Putamen (tissue), 1 donor: Measurements from ENCODE around the gene RNF113B.

ENCODE experiments used
- DNase-seq: peaks from one replicate; pipeline ENCODE4 v3.0.0-alpha.2; 2016; ENCODE audit warnings: low spot score

The RNF113B gene

DNA sequence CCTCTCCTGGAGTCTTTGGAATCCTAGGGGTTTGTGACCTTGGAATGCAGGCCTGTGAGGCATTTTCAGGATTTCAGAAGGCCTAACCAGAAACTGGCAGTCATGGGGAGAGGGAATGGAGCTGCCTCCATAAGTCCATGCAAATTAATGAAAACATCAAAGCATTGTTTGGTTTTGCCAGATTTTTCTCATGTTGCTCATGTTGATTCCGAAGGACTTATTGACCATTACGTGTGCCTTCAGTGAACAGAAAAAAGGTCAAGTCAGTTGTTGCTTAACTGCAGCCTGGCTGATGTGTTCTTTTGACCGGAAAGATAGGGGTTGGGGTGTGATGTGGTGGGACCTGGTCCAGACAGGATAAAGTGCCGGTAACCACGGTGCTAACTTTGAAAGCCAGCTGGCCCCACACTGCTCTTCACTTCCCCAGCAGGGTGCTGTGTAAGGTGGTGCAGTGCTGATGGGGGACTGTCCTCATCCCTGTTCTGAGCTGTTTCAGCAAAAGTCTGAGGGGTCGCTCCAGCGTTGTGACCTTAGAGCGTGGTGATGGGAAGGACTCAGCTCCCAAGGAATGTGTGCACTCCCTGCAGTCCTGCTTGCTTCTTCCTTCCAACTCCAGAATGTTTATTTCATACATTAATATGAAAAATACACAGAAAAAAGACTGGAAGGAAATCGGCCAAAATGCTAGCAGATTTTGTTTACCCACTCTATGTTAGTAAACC, 3.5 kb downstream of the RNF113B start:
- no peak for DNase-seq

DNA sequence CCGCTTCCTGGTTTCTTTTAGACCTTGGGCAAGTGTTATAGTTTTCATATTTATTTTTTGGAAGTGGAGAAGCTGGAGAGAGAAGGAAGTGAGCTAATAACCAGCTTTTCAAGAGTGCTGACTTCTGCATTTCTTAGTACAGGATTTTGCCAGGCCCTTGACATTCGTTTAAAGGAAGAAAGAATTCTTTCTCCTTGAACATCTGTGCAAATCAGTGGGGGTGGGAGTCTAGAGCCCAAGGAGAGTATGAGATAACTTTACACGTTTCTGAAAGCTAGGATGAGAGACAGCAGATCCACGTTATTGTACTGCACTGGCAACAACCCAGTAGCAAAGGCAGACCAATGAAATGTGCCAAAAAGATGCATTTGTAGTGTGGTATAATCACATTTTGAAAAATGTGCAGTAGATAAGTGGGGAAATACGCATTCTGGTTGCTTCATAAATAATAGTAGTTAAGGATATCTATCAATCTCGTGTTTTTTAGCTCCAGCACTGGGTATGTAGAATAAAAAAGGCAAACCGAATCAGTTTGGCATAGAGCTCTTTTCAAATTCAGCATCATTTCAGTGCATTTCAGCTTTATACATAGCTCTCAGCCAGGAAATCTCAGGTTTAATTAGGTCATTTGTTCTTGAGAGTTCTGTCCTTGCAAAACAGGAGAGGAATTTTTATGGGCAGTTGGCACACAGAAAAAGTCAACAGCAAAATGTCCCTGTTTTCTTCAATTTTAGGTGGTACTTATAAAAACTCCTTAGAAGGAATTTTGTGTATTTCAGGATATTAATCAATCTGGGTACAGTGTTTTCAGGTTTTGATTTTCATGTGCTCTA, 4.3 kb downstream of the RNF113B start:
- no peak for DNase-seq

DNA sequence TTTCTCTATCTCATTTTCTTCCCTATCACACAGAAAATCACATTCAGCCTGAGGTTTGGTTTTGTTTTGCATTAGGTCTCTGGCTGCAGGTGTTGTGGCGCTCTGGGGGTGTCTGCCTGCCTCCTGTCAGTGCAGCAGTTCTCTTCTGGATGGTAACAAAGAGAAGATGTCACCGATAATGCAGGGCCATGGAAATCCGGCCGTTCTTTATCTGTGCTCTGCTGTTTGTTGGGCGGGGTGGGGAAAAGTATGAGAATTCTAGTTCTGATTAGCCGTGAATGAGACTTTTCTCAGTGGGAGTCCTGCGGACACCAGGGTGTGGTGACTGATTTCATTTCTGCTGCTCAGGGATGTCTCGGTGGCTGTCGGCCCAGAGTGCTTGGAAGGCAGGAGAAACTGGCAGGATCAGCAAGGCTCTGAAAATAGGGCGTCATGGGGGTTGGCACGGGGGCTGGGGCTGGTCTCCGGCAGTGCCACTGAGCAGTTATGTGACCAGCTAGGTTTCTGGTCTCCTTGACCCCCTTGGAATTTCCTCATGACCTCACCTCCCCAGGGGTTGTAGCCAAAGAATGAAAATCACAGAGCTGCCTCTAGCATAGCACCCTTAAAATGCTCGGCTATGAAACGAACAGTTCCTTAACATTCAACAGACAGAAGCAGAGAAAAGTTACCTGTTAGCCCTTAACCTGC, 5.0 kb downstream of the RNF113B start:
- peak; percentile 15 for DNase-seq

DNA sequence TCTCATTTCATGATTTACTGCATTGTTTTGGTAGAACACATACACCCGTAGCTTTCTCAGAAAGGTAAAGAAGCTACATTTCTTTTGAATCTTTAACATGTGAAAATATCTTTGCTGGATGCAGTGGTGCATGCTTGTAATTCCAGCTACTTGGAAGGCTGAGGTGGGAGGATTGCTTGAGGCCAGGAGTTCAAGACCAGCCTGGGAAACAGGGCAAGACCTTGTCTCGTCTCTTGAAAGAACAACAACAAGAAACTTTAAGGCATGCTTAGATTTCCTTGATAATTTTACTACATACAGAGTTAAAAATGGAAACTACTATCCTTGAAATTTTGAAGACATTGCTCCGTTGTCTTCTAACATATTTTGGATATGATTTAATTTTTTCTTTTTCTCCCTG, 7.7 kb downstream of the RNF113B start:
- DNase-seq, result no peak

DNA sequence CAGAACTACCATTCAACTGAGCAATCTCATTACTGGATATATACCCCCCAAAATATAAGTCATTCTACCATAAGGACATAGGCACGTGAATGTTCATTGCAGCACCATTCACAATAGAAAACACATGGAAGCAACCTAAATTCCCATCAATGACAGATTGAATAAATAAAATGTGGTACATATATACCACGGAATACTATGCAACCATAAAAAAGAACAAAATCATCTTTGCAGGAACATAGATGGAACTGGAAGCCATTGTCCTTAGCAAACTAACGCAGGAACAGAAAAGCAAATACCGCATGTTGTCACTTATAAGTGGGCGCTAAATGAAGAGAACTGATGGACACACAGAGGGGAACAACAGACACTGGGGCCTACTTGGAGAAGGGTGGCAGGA, 14.1 kb downstream of the RNF113B start:
- no peak for DNase-seq

DNA sequence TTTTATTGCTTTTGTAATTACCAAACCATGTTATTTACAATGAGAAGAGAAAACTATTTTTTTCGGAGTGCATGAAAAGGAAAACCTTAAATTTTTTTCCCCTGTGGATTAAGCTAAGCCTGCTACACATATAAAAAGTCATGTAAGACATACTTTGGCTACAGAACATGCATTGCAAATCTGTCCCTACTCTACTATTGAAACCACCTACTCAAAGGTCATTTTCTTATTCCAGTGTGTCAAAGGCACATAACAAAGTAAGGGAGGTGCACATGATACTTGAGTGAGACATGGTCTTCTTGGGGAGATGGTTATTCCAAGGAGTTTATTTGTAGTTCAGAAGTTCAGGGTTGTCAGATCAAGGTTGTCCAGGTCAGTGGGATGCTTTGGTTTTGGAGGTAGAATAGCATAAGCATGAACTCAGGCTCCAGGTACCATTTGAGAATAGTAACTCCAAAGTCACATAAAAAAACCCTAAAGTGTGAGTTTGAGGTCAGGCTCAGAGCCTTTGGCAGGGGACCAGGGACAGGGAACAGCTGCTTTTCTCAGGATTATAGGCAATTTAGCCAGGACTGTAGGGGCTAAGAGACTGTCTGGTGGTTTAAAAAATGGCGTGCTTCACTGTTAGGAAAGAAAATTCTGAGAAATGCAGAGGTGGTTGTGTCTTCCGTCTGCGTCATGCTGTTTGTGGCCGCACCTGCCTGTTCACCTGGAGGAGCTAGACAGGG, 18.7 kb downstream of the RNF113B start:
- DNase-seq, result no peak

DNA sequence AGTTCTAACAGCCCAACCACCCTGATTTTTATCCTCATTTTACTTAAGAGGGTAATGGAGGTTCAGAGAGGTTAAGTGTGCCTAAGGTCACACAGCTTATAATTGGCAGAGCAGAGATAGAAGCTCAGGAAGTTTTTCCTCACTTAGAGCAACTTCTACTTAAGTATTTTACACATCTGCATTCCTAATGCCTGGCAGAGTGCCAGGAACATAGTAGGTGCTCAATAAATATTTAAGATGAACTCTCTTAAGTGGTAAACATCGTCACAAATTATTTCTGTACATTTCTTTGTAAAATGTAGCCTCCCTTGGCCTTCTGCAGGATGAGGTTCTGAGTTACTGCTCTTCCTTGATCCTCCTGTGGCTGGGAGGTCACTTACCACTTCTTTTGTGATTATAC, 19.5 kb downstream of the RNF113B start:
- no peak for DNase-seq

DNA sequence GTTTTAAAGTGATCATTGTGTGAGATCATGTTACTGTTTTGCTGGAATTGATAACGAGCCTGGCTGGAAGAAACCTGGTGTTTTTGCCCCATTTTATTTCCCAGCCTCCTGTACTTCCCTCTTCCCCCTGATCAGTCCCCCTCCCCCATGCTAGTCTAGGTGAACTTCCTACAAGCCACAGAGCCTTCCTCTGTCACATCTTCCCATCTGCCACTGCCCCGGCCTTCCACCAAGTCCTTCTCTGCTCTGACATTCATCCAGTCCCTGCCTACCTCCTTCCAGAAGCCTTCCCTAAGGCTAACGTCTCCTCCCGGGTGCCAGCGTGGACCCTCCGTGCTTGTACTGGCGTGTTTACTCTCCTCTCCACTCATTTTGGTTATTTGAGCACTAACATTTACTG, 19.9 kb downstream of the RNF113B start:
- no peak for DNase-seq

DNA sequence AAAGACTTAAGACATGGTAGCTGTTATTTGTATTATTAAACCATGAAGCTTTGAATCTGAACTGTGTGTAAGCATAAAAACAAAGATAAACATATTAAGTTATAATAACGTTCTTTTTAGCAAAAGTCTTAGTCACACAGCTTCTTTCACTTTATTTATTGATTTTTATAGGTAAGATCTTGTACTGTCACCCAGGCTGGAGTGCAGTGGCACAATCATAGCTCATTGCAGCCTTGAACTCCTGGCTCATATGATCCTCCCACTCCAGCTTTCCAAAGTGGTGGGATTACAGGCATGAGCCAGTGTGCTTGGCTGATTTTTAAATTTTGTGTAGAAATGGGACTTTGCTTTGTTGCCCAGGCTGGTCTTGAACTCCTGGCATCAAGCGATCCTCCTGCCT, 20.8 kb downstream of the RNF113B start:
- DNase-seq, result no peak

DNA sequence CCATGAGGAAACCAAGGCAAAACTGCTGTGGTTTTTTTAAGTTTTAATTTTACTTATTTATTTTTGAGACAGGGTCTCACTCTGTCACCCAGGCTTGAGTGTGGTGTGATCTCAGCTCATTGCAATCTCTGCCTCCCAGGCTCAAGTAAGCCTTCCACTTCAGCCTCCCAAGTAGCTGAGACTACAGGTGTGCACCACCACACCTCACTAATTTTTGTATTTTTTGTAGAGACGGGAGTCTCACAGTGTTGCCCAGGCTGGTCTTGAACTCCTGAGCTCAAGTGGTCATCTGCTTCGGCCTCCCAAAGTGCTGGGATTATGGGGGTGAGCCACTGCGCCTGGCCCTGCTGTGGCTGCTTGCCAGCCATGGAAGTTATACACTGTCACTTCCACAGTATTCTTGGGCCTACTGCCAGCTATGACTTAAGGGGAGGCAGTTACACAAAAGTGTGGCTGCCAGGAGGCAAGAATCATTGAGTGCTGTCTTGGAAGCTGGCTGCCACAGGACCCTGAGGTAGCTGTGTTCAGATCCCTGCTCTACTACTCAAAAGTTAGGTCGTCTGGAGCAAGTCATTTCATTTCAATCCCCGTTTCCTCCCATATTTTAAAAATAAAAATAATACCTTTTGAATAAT, 21.5 kb downstream of the RNF113B start:
- no peak for DNase-seq

DNA sequence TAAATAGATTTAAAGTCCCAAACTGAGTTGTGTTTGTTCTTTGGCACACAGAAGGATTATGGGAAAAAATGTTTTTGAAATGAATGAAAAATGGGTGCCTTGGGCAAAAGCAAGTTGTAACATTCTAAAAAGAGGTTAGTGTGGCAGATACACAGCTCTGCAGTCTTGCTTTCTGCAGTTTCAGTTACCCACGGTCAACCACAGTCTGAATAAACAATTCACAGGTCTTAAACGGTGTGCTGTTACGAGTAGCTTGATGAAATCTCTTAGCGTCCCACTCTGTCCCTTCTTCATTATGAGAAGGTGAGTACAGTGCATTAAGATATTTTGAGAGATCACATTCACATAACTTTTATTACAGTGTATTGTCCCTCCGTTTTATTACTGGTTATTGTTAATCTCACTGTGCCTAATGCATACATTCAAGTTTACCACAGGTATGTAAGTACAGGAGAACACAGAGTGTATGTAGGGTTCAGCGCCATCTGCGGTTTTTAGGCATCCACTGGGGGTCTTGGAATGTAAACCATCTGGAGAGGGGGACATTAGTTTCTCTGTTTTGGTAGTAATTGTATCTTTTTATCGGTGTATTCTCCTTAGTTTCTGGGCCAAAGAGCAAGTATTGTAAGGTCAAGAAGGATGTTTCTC, 26.1 kb downstream of the RNF113B start:
- no peak for DNase-seq

DNA sequence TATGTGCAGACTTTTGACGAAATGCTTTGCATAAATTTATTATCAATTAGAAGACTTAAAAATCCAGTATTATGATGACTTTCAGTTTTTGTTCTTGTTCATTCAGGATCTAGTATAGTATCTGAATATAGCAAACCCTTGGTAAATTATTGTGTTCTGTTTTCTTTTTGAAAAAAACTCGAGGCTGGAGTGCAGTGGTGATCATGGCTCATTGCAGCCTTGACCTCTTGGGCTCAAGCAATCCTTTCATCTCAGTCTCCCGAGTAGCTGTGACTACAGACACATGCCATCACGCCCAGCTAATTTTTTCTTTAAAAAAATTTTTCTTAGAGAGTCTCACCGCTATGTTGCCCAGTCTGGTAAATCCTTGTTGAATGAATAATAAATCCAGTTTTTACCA, 29.5 kb downstream of the RNF113B start:
- DNase-seq, result no peak

DNA sequence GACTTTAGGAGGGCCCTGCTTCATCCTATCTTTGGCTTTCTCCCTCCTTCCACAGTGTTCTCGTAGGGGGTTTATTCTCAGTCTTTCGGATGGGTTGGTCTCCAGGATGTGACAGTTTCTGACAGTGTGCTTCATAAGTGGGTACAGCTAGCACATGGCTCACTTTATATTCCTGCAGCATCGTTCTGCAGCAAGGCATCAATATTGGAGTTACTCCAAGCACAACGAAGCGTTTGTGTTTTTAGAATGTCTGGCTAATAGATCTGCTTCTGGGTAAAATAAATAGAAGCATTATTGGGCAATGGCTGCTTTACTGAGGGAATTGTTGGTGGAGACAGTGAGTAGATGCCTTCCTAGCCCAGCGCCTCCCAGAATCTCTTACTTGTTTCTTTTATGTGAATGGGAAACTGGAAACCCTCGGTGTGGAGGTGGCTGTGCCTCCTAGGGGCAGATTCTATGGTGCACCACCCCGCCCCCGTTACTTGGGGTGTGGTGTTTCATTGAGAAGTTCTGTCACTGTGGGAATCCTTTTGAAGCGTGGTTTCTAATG, 32.2 kb downstream of the RNF113B start:
- DNase-seq, result peak; percentile 14

DNA sequence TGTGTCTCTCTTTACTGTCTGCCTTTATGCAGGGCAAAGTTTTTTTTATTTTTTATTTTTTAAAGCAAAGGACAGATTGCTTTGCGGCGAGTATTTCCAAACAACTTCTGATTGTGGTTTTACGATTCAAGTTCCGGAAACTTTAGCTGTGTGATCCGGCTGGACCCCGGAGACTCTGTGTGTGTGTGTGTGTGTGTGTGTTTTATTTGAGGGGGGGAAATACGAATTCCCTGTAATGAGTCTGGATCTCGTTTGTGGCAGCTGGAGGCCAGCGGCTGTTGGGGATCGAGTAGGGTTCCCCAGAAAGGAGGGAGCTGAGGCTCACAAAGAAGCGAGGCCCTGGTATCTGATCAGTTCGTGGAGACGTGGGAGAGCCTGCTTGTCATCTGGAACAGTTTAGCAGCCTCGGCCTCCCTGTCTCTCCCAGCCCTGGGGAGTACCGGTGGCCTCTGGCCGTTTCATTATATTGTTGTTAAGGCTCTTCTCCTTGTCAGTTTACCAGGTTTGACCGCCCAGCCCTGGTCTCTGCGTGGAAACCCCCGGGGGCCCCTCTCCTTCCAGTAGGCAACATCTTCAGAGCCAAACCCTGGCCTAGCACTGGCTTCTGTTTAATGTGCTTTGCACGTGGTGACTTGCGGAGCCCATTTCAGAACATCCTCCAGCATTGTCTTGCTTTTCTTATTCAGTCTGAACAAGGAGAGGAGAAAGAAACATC, 32.9 kb downstream of the RNF113B start:
- no peak for DNase-seq

DNA sequence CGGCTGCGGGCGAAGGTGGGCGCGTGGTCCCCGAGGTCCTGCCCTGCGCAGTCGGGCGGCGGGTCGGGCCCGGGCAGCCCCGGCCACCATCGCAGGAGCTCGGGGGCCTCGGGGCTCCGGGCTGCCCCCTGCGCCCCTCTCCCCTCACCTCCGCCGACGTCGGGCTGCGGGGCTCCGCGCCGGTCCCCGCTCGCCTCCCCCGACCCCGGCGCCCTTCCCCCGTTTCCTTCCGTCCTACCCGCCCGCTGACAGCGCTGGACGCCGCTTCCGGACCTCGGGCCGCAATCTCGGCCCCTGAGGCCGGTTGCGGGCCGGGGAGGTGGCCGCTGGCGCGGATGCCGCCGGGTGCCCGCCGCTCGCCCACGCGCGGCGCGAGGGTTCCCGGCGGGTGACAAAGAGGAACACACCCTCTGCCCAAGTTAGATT, 33.5 kb downstream of the RNF113B start:
- no peak for DNase-seq

DNA sequence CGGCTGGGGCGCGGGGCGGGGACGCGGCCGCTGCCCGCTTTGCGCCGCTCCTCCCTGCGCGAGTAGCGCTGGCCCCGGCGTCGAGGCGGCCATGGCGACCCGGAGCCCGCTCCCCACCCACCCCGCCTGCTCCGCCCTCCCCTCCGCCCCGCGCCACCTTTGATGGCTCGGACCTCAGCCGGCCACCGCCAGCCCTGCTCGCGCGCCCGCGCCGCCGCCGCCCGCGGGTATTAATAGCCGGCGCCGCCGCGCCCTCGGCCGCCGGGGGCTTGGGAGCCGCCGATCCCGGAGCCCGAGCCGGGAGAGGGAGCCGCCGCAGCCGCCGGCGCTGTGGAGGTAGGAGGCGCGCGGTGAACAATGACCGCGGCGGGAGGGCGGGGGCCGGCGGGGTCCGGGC, 33.9 kb downstream of the RNF113B start:
- no peak for DNase-seq

DNA sequence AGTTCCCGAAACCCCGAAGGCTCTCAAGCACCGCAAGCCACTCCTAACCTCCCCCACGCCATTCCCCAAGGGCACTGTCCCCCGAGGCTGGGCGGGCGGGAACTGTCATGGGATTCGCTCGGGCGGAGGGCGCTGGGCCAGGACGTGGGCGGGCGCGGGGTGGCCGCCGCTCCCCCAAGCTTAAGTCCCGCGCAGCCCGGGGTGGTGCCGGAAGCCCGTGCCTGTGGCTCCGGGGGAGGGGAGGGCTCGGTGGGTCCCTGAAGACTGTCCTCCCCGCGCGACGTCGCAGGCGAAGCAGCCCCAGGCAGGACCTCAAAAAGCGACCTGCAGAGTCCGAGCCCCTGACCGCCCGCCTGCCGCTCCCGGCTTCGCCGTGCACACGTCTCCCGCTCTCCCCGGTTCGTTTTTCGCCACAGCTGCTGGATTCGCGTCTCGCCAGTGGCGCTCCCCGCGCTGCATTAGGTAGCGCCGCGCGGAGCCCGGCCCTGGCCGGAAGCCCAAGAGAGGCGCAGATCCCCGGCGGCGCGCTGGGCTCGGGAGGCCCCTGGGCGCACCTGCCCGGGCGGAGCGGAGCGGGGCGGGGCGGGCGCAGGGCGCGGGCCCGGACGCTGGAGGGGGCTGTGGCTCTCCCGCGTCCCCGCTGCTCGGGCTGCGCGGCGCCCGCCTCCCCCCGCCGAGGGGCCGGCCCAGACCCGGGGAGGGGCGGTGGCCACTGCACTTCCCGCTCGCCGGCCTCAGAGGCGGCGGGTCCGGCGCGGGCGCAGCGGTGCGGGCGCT, 34.5 kb downstream of the RNF113B start, which contains the start of gene FARP1:
Gene FARP1, plus strand, starts transcription at position 715 of the 777 bp plus-strand sequence. CDS start 70,149 bp downstream, outside the sequence.
- DNase-seq, result peak; percentile 31

DNA sequence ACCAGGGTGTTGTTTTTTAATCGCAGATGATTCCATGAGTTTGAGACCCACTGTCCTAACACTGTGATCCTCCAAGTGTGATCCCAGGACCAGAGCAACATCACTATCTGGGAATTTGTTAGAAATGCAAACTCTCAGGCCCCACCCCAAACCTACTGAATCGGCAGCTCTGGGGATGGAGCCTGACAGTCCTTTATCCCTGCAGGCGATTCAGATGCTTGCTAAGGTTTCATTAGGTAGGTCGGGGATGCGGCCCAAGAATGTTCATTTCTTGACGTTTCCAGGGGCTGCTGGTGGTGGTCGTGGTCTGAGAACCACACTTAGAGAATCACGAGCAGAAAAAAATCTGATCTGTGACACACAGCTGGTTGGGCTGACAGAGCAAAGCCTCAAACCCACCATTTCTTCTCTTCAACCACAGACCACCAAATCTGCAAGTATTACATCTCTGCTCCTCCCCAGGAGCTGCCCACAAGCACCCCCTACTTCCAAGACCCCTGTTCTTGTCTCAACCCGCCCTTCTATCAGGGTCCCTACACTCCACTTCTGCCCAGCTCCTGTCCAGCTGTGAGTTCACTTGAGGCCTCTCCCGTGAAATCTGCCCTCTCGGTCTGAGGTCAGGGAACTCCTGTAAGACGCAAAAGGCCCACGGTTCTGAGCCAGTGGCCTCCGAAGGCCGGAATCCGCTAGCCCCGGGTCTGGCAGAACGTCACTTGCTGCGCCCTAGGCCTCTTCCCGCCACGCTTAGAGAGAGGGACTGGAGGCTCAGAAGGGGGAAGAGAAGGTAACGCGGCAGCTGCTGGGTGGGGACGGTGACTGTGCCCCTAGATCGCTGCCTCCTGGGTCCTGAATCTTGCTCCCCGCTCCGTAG, 35.3 kb downstream of the RNF113B start:
- no peak for DNase-seq
